ENCODE measurements around the gene MICAL1.

DNA sequence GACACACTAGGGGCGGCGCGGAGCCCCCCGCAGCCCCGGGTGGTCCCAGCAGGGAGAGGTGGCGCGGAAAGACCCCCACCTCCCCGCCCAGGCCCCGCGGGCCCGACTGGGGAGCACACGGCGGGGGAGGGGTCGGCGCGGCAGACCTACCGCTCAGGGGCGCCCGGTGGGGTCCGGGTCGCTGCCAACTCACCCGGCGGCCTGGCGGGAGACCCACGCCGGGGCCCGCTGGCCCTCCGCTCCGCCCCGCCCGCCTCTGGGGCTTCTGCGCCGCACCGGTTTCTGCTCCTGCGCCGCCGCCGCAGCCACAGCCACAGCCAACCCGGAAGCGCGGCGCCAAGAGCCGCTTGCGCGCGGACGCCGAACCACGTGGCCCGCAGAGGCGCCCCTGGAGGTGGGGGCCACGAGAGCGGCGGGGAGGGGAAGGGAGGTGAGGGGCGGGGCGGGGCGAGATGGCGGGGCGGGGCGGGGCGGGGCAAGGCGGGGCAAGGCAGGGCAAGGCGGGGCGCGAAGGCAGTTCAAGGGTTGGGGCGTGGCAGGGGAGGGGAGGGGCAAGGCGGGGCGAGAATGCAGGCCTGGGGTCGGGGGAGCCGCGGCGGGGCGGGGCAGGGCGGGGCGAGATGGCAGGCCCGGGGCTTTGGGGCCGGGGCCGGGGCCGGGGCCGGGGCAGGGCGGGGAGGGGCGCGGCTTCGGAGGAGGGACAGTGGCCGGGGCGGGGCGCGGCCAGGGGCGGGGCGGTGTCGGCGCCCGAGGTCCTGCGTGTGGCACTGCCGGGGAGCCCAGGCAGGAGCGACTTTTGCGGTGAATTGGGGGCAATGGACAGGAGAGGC lies 27.5 kb upstream of the MICAL1 start, which contains the start of gene ZBTB24:
- TF ChIP-seq, protein P1, sequence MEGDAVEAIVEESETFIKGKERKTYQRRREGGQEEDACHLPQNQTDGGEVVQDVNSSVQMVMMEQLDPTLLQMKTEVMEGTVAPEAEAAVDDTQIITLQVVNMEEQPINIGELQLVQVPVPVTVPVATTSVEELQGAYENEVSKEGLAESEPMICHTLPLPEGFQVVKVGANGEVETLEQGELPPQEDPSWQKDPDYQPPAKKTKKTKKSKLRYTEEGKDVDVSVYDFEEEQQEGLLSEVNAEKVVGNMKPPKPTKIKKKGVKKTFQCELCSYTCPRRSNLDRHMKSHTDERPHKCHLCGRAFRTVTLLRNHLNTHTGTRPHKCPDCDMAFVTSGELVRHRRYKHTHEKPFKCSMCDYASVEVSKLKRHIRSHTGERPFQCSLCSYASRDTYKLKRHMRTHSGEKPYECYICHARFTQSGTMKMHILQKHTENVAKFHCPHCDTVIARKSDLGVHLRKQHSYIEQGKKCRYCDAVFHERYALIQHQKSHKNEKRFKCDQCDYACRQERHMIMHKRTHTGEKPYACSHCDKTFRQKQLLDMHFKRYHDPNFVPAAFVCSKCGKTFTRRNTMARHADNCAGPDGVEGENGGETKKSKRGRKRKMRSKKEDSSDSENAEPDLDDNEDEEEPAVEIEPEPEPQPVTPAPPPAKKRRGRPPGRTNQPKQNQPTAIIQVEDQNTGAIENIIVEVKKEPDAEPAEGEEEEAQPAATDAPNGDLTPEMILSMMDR (IDR thresholded peaks at IDR 0.05; ENCODE audit: insufficient read depth, low read length): no peak
- TF ChIP-seq REST (IDR thresholded peaks at IDR 0.05; ENCODE audit: insufficient replicate concordance, low read depth) (peak; percentile 32), POLR2AphosphoS5 (IDR thresholded peaks at IDR 0.05; ENCODE audit: low read depth) (peak; percentile 59; the same call in 1 of the 2 replicates), GABPA (IDR thresholded peaks at IDR 0.05; ENCODE audit: low read depth) (no peak), SPI1 (IDR thresholded peaks at IDR 0.05; ENCODE audit: borderline replicate concordance, low read depth) (no peak)
